HT-29 (cell line): ENCODE results near the gene CIZ1. TPM values are rescaled to one million over a fixed set of nuclear protein-coding genes. Genes with fewer than 3 reads are reported as not detected.

Source experiments
- DNase-seq: peaks from one replicate; pipeline ENCODE4 v3.0.0-alpha.2; 2015; ENCODE audit warnings: low spot score
- total RNA-seq: library from RNA; depleted of rRNA; stranded (reverse); fragments of >200 nt; shearing (Covaris generic); gene quantifications from 2 replicates; pipeline ENCODE4 v1.2.3, GENCODE V29; 2014

The CIZ1 gene
- total RNA-seq, 1 experiment from 2014 or later = 99.1 TPM

- no peak for DNase-seq
Measured at GRCh38 chr9:128163523-128164306, 27.7 kb downstream of the CIZ1 start.

- DNase-seq = no peak
Measured at GRCh38 chr9:128163027-128163515, 28.3 kb downstream of the CIZ1 start.

GRCh38 chr9:128162215-128163026, 29.0 kb downstream of the CIZ1 start:
- DNase-seq = no peak

GRCh38 chr9:128161215-128161902, 30.0 kb downstream of the CIZ1 start:
- DNase-seq = no peak

- no peak for DNase-seq
Measured at GRCh38 chr9:128160603-128160987, 30.8 kb downstream of the CIZ1 start.

- peak; percentile 94 for DNase-seq
Measured at GRCh38 chr9:128159784-128160602, 31.4 kb downstream of the CIZ1 start, which contains the start of gene BBLN. Gene BBLN, plus strand, starts transcription at chr9:128160265. Its CDS starts 143 bp downstream, at chr9:128160408.

GRCh38 chr9:128159522-128159783, 31.9 kb downstream of the CIZ1 start:
- no peak for DNase-seq

GRCh38 chr9:128155736-128156500, 35.5 kb downstream of the CIZ1 start:
- DNase-seq = no peak

- DNase-seq = no peak
Measured at GRCh38 chr9:128153947-128154695, 37.3 kb downstream of the CIZ1 start.

GRCh38 chr9:128153060-128153946, 38.1 kb downstream of the CIZ1 start:
- DNase-seq = no peak

- no peak for DNase-seq
Measured at GRCh38 chr9:128152133-128153059, 39.0 kb downstream of the CIZ1 start.

- DNase-seq = no peak
Measured at GRCh38 chr9:128151309-128152132, 39.9 kb downstream of the CIZ1 start.

GRCh38 chr9:128150594-128151308, 40.6 kb downstream of the CIZ1 start:
- DNase-seq = peak; percentile 87

- no peak for DNase-seq
Measured at GRCh38 chr9:128149951-128150593, 41.3 kb downstream of the CIZ1 start.

- peak; percentile 96 for DNase-seq
Measured at GRCh38 chr9:128149001-128149701, 42.2 kb downstream of the CIZ1 start, which contains the start of gene LCN2. Gene LCN2, plus strand, starts transcription at chr9:128149453. Its CDS starts 73 bp downstream, at chr9:128149526.
